ENCODE results near the gene NR5A2.

NR5A2 gene

GRCh38 chr1:200124309-200124708 lies 96.8 kb downstream of the NR5A2 start:
- TF ChIP-seq CTCF (conservative IDR thresholded peaks at IDR 0.05; ENCODE audit: low read depth, low read length): no peak
- no peaks in the 10 kb centered on the region for H4K20me1 ChIP-seq (ENCODE audit: insufficient read depth)

GRCh38 chr1:200128081-200128480 lies 100.6 kb downstream of the NR5A2 start:
- no peak overlapping the region for H3K4me3 ChIP-seq (IDR thresholded peaks at IDR 0.05; ENCODE audit: insufficient read depth, low read depth, low read length)
- no peaks in the 10 kb centered on the region for H3K36me3 ChIP-seq (ENCODE audit: insufficient read depth)
- no peaks in the 10 kb centered on the region for H3K79me2 ChIP-seq (ENCODE audit: insufficient read depth, low read depth)
- H3K4me1 ChIP-seq (ENCODE audit: low read depth, poor library complexity, severe bottlenecking): peaks cover 18% of the 10 kb centered on the region
- H3K27ac ChIP-seq: no peak overlapping the region
- H2AFZ ChIP-seq (ENCODE audit: low read depth): no peak overlapping the region
- no peak for TF ChIP-seq CTCF (conservative IDR thresholded peaks at IDR 0.05; ENCODE audit: low read depth, low read length)
- no peaks in the 10 kb centered on the region for H4K20me1 ChIP-seq (ENCODE audit: insufficient read depth)
- H3K9ac ChIP-seq: no peak overlapping the region
- no peak overlapping the region for H3K4me2 ChIP-seq
- H3K27me3 ChIP-seq (ENCODE audit: insufficient read depth, low read depth): no peaks in the 10 kb centered on the region

More at GRCh38 chr1:200124309-200124708, 96.8 kb downstream of the NR5A2 start:
- Histone ChIP-seq H3K36me3 (ENCODE audit: insufficient read depth) (no peaks in the 10 kb centered on the region), H2AFZ (ENCODE audit: low read depth) (no peak overlapping the region), H3K4me1 (ENCODE audit: low read depth, poor library complexity, severe bottlenecking) (peaks cover 17% of the 10 kb centered on the region), H3K4me2 (no peak overlapping the region), H3K79me2 (ENCODE audit: insufficient read depth, low read depth) (no peaks in the 10 kb centered on the region), H3K4me3 (IDR thresholded peaks at IDR 0.05; ENCODE audit: insufficient read depth, low read depth, low read length) (no peak overlapping the region), H3K9ac (no peak overlapping the region), H3K27me3 (ENCODE audit: insufficient read depth, low read depth) (no peaks in the 10 kb centered on the region), H3K27ac (no peak overlapping the region)

GRCh38 chr1:200128944-200129879 lies 101.7 kb downstream of the NR5A2 start:
- Histone ChIP-seq H3K9ac (no peak overlapping the region), H3K4me1 (ENCODE audit: low read depth, poor library complexity, severe bottlenecking) (peaks cover 18% of the 10 kb centered on the region), H2AFZ (ENCODE audit: low read depth) (peak overlapping the region; percentile 6; the same call in 1 of the 2 replicates), H3K36me3 (ENCODE audit: insufficient read depth) (no peaks in the 10 kb centered on the region), H3K27me3 (ENCODE audit: insufficient read depth, low read depth) (no peaks in the 10 kb centered on the region), H3K27ac (no peak overlapping the region), H3K4me2 (no peak overlapping the region; the same call in 1 of the 2 replicates), H3K4me3 (IDR thresholded peaks at IDR 0.05; ENCODE audit: insufficient read depth, low read depth, low read length) (no peak overlapping the region), H3K79me2 (ENCODE audit: insufficient read depth, low read depth) (no peaks in the 10 kb centered on the region), H4K20me1 (ENCODE audit: insufficient read depth) (no peaks in the 10 kb centered on the region)
- TF ChIP-seq CTCF (conservative IDR thresholded peaks at IDR 0.05; ENCODE audit: low read depth, low read length): no peak

- H3K27ac ChIP-seq: no peak overlapping the region
- TF ChIP-seq CTCF (conservative IDR thresholded peaks at IDR 0.05; ENCODE audit: low read depth, low read length): no peak
- H3K4me2 ChIP-seq: no peak overlapping the region
- no peaks in the 10 kb centered on the region for H3K79me2 ChIP-seq (ENCODE audit: insufficient read depth, low read depth)
- peaks cover 18% of the 10 kb centered on the region for H3K4me1 ChIP-seq (ENCODE audit: low read depth, poor library complexity, severe bottlenecking)
- H3K4me3 ChIP-seq (IDR thresholded peaks at IDR 0.05; ENCODE audit: insufficient read depth, low read depth, low read length): no peak overlapping the region
- no peaks in the 10 kb centered on the region for H3K36me3 ChIP-seq (ENCODE audit: insufficient read depth)
- H4K20me1 ChIP-seq (ENCODE audit: insufficient read depth): no peaks in the 10 kb centered on the region
- no peak overlapping the region for H2AFZ ChIP-seq (ENCODE audit: low read depth)
- H3K9ac ChIP-seq: no peak overlapping the region
- no peaks in the 10 kb centered on the region for H3K27me3 ChIP-seq (ENCODE audit: insufficient read depth, low read depth)
These were observed 103.0 kb downstream of the NR5A2 start for GRCh38 chr1:200130552-200130951.

All from KMS-11 (cell line).